ENCODE measurements around the gene YBX1.
"Not testable (repeated sequence)": the region's sequence is repeated elsewhere in the genome, so short reads cannot be mapped to it uniquely, and the experiment has no call there.

YBX1 gene

DNA sequence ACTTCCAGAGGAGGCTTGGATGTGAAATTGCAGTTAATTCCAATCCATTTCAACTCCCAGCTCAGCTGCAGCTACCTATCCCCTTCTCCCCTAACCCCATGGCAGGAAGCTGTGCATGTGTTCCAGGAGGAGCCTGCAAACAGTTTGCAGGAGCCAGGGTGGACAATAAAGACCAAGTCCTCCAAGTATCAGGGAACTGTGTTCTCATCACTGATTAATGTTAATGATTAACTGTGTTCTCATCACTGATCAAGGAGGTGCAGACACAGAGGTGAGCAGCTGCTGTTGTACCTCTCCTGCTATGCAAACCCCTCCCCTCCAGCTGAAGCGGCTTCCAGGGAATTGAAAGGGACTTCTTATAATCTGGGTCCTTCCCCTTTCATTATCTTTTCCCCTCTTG is 38.6 kb downstream of the YBX1 start:
- no peaks in the 10 kb centered on the region for H3K9me2 ChIP-seq (replicated peaks; ENCODE audit: low read depth, low read length)
- H3K36me3 ChIP-seq (ENCODE audit: insufficient read depth, low read length) = peaks cover 22% of the 10 kb centered on the region; the same call in 1 of the 2 replicates
- no peak overlapping the region for H3K4me3 ChIP-seq (ENCODE audit: low read length, poor library complexity, severe bottlenecking)
- H3F3A ChIP-seq (ENCODE audit: low read depth) = no peaks in the 10 kb centered on the region
- peaks cover 4% of the 10 kb centered on the region; the same call in 1 of the 2 replicates for H3K79me2 ChIP-seq (ENCODE audit: insufficient read depth, low read length)
- no peaks in the 10 kb centered on the region for H4K20me1 ChIP-seq (ENCODE audit: insufficient read depth, low read length, poor library complexity, severe bottlenecking)
- H3K27me3 ChIP-seq (ENCODE audit: insufficient read depth, low read length, poor library complexity, severe bottlenecking) = no peaks in the 10 kb centered on the region
- H3K4me1 ChIP-seq (ENCODE audit: insufficient read depth, low read length, poor library complexity, severe bottlenecking) = no peaks in the 10 kb centered on the region
- H2AFZ ChIP-seq (ENCODE audit: low read length) = no peak overlapping the region
- TF ChIP-seq, protein P1, sequence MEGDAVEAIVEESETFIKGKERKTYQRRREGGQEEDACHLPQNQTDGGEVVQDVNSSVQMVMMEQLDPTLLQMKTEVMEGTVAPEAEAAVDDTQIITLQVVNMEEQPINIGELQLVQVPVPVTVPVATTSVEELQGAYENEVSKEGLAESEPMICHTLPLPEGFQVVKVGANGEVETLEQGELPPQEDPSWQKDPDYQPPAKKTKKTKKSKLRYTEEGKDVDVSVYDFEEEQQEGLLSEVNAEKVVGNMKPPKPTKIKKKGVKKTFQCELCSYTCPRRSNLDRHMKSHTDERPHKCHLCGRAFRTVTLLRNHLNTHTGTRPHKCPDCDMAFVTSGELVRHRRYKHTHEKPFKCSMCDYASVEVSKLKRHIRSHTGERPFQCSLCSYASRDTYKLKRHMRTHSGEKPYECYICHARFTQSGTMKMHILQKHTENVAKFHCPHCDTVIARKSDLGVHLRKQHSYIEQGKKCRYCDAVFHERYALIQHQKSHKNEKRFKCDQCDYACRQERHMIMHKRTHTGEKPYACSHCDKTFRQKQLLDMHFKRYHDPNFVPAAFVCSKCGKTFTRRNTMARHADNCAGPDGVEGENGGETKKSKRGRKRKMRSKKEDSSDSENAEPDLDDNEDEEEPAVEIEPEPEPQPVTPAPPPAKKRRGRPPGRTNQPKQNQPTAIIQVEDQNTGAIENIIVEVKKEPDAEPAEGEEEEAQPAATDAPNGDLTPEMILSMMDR (conservative IDR thresholded peaks at IDR 0.05; ENCODE audit: low read length) = no peak
- no peak for TF ChIP-seq EZH2phosphoT487 (IDR thresholded peaks at IDR 0.05; ENCODE audit: borderline replicate concordance)
- H3K9ac ChIP-seq (ENCODE audit: low read depth, low read length, poor library complexity, severe bottlenecking) = no peak overlapping the region
- H3K4me2 ChIP-seq (ENCODE audit: low read depth, low read length, poor library complexity, severe bottlenecking) = no peak overlapping the region
- H3K9me3 ChIP-seq (ENCODE audit: insufficient read depth, low read depth, low read length) = no peaks in the 10 kb centered on the region

DNA sequence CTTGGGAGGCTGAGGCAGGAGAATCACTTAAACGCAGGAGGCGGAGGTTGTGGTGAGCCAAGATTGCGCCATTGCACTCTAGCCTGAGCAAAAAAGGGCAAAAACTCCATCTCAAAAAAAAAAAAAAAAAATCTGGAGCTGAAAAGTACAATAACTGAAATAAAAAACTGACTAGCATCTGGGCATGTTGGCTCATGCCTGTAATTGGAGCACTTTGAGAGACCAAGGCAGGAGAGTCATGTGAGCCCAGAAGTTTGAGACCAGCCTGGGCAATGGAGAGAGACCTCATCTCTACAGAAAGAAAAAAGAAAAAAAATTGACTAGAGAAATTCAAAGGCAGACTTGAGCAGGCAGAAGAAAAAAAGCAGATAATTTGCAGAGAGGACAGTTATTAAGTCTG is 39.7 kb downstream of the YBX1 start:
- Histone ChIP-seq H3K9ac (ENCODE audit: low read depth, low read length, poor library complexity, severe bottlenecking) (no peak overlapping the region), H3K9me3 (ENCODE audit: insufficient read depth, low read depth, low read length) (no peaks in the 10 kb centered on the region), H3F3A (ENCODE audit: low read depth) (no peaks in the 10 kb centered on the region), H3K79me2 (ENCODE audit: insufficient read depth, low read length) (no peaks in the 10 kb centered on the region), H2AFZ (ENCODE audit: low read length) (no peak overlapping the region), H3K4me2 (ENCODE audit: low read depth, low read length, poor library complexity, severe bottlenecking) (no peak overlapping the region), H3K27me3 (ENCODE audit: insufficient read depth, low read length, poor library complexity, severe bottlenecking) (no peaks in the 10 kb centered on the region), H3K36me3 (ENCODE audit: insufficient read depth, low read length) (peaks cover 15% of the 10 kb centered on the region; the same call in 1 of the 2 replicates), H3K4me3 (ENCODE audit: low read length, poor library complexity, severe bottlenecking) (no peak overlapping the region), H3K9me2 (replicated peaks; ENCODE audit: low read depth, low read length) (no peaks in the 10 kb centered on the region), H4K20me1 (ENCODE audit: insufficient read depth, low read length, poor library complexity, severe bottlenecking) (no peaks in the 10 kb centered on the region), H3K4me1 (ENCODE audit: insufficient read depth, low read length, poor library complexity, severe bottlenecking) (no peaks in the 10 kb centered on the region)
- no peak for TF ChIP-seq EZH2phosphoT487 (IDR thresholded peaks at IDR 0.05; ENCODE audit: borderline replicate concordance)
- TF ChIP-seq, protein P1 (conservative IDR thresholded peaks at IDR 0.05; ENCODE audit: low read length) = no peak

DNA sequence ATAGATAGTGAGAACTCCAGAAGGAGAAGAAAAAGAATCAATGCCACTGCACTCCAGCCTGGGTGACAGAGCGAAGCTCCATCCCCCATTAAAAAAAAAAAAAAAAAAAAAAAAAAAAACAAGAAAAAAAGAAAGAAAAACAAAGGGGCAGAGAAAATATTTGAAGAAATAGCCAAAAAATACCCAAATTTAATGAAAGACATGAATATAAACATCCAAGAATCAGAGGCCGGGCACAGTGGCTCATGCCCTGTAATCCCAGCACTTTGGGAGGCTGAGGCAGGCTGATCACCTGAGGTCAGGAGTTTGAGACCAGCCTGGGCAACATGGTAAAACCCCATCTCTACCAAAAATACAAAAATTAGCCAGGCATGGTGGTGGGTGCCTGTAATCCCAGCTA is 40.2 kb downstream of the YBX1 start:
- H3K79me2 ChIP-seq (ENCODE audit: insufficient read depth, low read length) = not testable (repeated sequence)

DNA sequence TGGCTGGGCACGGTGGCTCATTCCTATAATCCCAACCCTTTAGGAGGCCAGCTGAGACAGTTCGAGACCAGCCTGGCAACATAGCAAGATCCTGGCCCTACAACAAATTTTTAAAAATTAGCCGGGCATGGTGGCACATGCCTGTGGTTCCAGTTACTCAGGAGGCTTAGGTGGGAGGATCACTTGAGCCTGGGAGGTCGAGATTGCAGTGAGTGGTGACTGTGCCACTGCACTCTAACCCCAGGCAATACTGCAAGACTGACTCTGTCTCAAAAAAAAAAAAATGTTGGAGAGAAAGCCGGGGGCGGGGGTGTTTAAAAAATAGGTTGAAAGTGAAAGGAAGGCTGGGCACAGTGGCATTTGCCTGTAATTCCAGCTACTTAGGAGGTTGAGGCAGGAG is 41.3 kb downstream of the YBX1 start:
- Histone ChIP-seq H3K9me2 (replicated peaks; ENCODE audit: low read depth, low read length) (no peaks in the 10 kb centered on the region), H3K9me3 (ENCODE audit: insufficient read depth, low read depth, low read length) (no peaks in the 10 kb centered on the region), H3F3A (ENCODE audit: low read depth) (no peaks in the 10 kb centered on the region), H3K79me2 (ENCODE audit: insufficient read depth, low read length) (no peaks in the 10 kb centered on the region), H3K4me3 (ENCODE audit: low read length, poor library complexity, severe bottlenecking) (no peak overlapping the region), H4K20me1 (ENCODE audit: insufficient read depth, low read length, poor library complexity, severe bottlenecking) (no peaks in the 10 kb centered on the region), H2AFZ (ENCODE audit: low read length) (no peak overlapping the region), H3K4me2 (ENCODE audit: low read depth, low read length, poor library complexity, severe bottlenecking) (no peak overlapping the region), H3K27me3 (ENCODE audit: insufficient read depth, low read length, poor library complexity, severe bottlenecking) (no peaks in the 10 kb centered on the region), H3K36me3 (ENCODE audit: insufficient read depth, low read length) (peaks cover 7% of the 10 kb centered on the region; the same call in 1 of the 2 replicates), H3K4me1 (ENCODE audit: insufficient read depth, low read length, poor library complexity, severe bottlenecking) (no peaks in the 10 kb centered on the region), H3K9ac (ENCODE audit: low read depth, low read length, poor library complexity, severe bottlenecking) (no peak overlapping the region)
- TF ChIP-seq, protein P1 (conservative IDR thresholded peaks at IDR 0.05; ENCODE audit: low read length) = no peak
- no peak for TF ChIP-seq EZH2phosphoT487 (IDR thresholded peaks at IDR 0.05; ENCODE audit: borderline replicate concordance)

More for the DNA sequence above, 40.2 kb downstream of the YBX1 start:
- H3K4me3 ChIP-seq (ENCODE audit: low read length, poor library complexity, severe bottlenecking); H3K9ac ChIP-seq (ENCODE audit: low read depth, low read length, poor library complexity, severe bottlenecking); H3K9me3 ChIP-seq (ENCODE audit: insufficient read depth, low read depth, low read length); H3K27me3 ChIP-seq (ENCODE audit: insufficient read depth, low read length, poor library complexity, severe bottlenecking); H3F3A ChIP-seq (ENCODE audit: low read depth); H3K4me2 ChIP-seq (ENCODE audit: low read depth, low read length, poor library complexity, severe bottlenecking); H3K4me1 ChIP-seq (ENCODE audit: insufficient read depth, low read length, poor library complexity, severe bottlenecking); H2AFZ ChIP-seq (ENCODE audit: low read length); H4K20me1 ChIP-seq (ENCODE audit: insufficient read depth, low read length, poor library complexity, severe bottlenecking); H3K9me2 ChIP-seq (replicated peaks; ENCODE audit: low read depth, low read length): not testable (repeated sequence)
- H3K36me3 ChIP-seq (ENCODE audit: insufficient read depth, low read length) = peaks cover 13% of the 10 kb centered on the region; the same call in 1 of the 2 replicates

DNA sequence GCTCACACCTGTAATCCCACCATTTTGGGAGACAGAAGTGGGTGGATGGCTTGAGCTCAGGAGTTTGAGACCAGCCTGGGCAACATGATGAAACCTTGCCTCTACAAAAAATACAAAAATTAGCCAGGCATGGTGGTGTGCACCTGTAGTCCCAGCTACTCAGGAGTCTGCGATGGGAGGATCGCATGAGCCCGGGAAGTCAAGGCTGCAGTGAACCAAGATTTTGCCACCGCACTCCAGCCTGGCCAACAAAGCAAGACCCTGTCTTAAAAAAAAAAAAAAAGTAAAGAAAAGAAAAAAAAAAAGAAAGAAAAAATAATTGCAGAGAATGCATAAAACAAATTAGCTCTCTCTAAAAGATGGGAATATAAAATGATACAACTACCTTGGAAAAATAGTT is 43.6 kb downstream of the YBX1 start:
- not testable (repeated sequence) for H3K4me1 ChIP-seq (ENCODE audit: insufficient read depth, low read length, poor library complexity, severe bottlenecking); H3K27me3 ChIP-seq (ENCODE audit: insufficient read depth, low read length, poor library complexity, severe bottlenecking); H3K4me3 ChIP-seq (ENCODE audit: low read length, poor library complexity, severe bottlenecking); H3K9me3 ChIP-seq (ENCODE audit: insufficient read depth, low read depth, low read length); H3K9ac ChIP-seq (ENCODE audit: low read depth, low read length, poor library complexity, severe bottlenecking); H3K36me3 ChIP-seq (ENCODE audit: insufficient read depth, low read length); H3K4me2 ChIP-seq (ENCODE audit: low read depth, low read length, poor library complexity, severe bottlenecking); H4K20me1 ChIP-seq (ENCODE audit: insufficient read depth, low read length, poor library complexity, severe bottlenecking); H3K9me2 ChIP-seq (replicated peaks; ENCODE audit: low read depth, low read length); H2AFZ ChIP-seq (ENCODE audit: low read length); H3F3A ChIP-seq (ENCODE audit: low read depth); H3K79me2 ChIP-seq (ENCODE audit: insufficient read depth, low read length)

Measured in Loucy (cell line).